Measurements from ENCODE around the gene COL5A3. TPM values are rescaled to one million over a fixed set of nuclear protein-coding genes. Genes with fewer than 3 reads are reported as not detected.

COL5A3 gene
- total RNA-seq, 1 donor from 2014 or later = not detected

Other genes starting within 250 kb of the COL5A3 start
- 7.9 and 10.7 TPM in 2 replicates for gene ZNF846, start 241.8 kb downstream of the COL5A3 start, total RNA-seq
- gene FBXL12, start 191.4 kb downstream of the COL5A3 start, total RNA-seq = 34.6 and 41.9 TPM in 2 replicates
- gene UBL5, start 182.6 kb downstream of the COL5A3 start, total RNA-seq = 270 and 285 TPM in 2 replicates
- 57.1 and 66.0 TPM in 2 replicates for gene PIN1, start 175.2 kb downstream of the COL5A3 start, total RNA-seq
- not detected in 2 replicates for gene OLFM2, start 74.0 kb downstream of the COL5A3 start, total RNA-seq
- gene RDH8, start 3.0 kb upstream of the COL5A3 start, total RNA-seq = not detected in 2 replicates
- gene SHFL, start 75.8 kb upstream of the COL5A3 start, total RNA-seq = 61.3 and 61.4 TPM in 2 replicates
- 16.4 and 18.4 TPM in 2 replicates for gene ANGPTL6, start 92.2 kb upstream of the COL5A3 start, total RNA-seq
- 107 and 119 TPM in 2 replicates for gene PPAN, start 95.9 kb upstream of the COL5A3 start, total RNA-seq
- gene P2RY11, start 101.2 kb upstream of the COL5A3 start, total RNA-seq = 33.1 and 42.6 TPM in 2 replicates
- 332 and 371 TPM in 2 replicates for gene EIF3G, start 109.4 kb upstream of the COL5A3 start, total RNA-seq
- gene DNMT1, start 184.4 kb upstream of the COL5A3 start, total RNA-seq = 136 and 156 TPM in 2 replicates
- 5.3 and 5.6 TPM in 2 replicates for gene S1PR2, start 220.8 kb upstream of the COL5A3 start, total RNA-seq
- 66.9 and 68.3 TPM in 2 replicates for gene MRPL4, start 241.7 kb upstream of the COL5A3 start, total RNA-seq